Adipocyte (in vitro differentiated cells): ENCODE results near the gene SLC44A3.
A peak's percentile ranks its signal among the peaks of the same experiment; 100 is the strongest.

Experiments used
- DNase-seq: peaks from one replicate; pipeline ENCODE4 v3.0.0-alpha.2; 2015; ENCODE audit warnings: low read depth
- H3K27me3 ChIP-seq: replicated peaks from 2 replicates; pipeline ENCODE4 v1.7.0; 2013; ENCODE audit warnings: mild to moderate bottlenecking, low read length, moderate library complexity; ENCODE audit not compliant: control insufficient read depth, insufficient read depth
- H3K36me3 ChIP-seq: 2 replicates; pipeline ENCODE4 v1.7.0; 2013; ENCODE audit warnings: low read length, mild to moderate bottlenecking, moderate library complexity; ENCODE audit not compliant: control insufficient read depth, insufficient read depth, severe bottlenecking
- H3K4me1 ChIP-seq: 2 replicates; pipeline ENCODE4 v1.7.0; 2013; ENCODE audit warnings: mild to moderate bottlenecking, low read length, moderate library complexity; ENCODE audit not compliant: control insufficient read depth, insufficient read depth
- H3K4me3 ChIP-seq: 2 replicates; pipeline ENCODE4 v1.7.0; 2013; ENCODE audit warnings: mild to moderate bottlenecking, low read length, moderate library complexity
- H3K9ac ChIP-seq: 2 replicates; pipeline ENCODE4 v1.7.0; 2013; ENCODE audit warnings: mild to moderate bottlenecking, low read length, moderate library complexity
- H3K9me3 ChIP-seq: 2 replicates; pipeline ENCODE4 v1.7.0; 2013; ENCODE audit warnings: mild to moderate bottlenecking, low read length, moderate library complexity; ENCODE audit not compliant: control insufficient read depth

The SLC44A3 gene

DNA sequence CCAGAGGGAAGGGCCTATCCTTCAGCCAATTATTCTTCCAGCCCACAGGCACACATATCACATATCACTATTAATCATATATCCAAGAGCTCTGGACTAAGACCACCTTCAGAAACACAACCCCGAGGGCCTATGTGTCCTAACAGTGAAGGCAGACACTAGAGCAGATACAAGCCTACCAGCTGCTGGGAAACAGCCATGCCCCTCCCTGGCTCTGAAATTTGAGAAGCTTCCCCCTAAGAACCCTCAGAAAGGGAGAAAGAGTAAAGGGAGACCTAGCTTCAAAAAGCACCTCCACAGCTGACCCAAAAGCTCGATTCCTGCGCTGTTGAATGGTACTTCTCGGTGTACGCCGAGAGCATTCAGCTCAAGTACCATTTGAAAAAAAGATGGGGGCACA is 89.3 kb downstream of the SLC44A3 start:
- no peak overlapping the region for H3K9ac ChIP-seq
- no peak overlapping the region for H3K4me3 ChIP-seq
- H3K27me3 ChIP-seq, result no peaks in the 10 kb centered on the region
- peaks cover 24% of the 10 kb centered on the region for H3K4me1 ChIP-seq
- no peak for DNase-seq
- no peaks in the 10 kb centered on the region for H3K9me3 ChIP-seq
- H3K36me3 ChIP-seq, result peaks cover 17% of the 10 kb centered on the region

DNA sequence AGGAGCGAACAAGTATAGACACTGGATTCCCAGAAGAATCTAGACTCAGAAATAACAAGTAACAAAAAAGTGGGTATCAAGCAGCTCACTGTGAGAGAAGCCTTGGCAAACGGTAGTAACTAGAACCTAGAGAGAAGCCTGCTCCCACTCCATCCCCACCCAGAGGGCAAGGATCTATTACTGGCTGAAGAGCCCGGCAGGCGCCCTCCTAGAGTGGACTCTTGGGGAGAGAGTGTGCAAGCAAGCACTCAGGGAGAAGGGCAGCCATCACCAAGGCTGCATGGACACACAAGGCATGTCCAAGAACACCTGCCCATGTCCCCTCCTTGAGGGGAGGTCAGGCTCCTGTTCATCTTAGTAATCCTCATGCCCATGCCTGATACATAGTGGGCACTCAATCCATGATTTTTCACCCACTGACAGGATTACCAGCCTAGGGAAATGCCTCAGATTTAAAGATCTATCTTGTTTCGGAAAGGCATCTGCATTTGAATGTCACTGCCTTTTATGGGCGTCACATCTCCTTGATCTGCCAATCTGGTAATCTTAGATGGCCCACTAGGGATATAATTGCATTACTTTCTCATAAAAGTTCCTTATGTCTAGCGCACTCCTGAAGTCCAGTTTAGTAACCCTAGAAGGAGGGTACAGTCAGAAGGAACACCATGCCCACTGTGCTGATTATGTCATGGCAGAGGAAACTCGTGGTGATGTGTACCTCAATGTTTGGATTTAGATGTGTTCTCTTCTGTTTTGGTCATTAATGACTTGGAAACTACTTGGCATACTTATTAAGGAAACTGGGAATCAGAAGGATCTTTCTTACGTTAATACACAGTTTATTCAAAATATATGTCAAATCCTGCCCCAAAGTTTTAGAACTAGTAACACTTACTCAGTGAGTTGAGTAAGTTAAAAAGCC is 92.4 kb downstream of the SLC44A3 start:
- Histone ChIP-seq H3K4me3 (no peak overlapping the region), H3K36me3 (peaks cover 17% of the 10 kb centered on the region), H3K4me1 (peaks cover 18% of the 10 kb centered on the region), H3K9ac (no peak overlapping the region), H3K9me3 (no peaks in the 10 kb centered on the region), H3K27me3 (no peaks in the 10 kb centered on the region)
- no peak for DNase-seq

DNA sequence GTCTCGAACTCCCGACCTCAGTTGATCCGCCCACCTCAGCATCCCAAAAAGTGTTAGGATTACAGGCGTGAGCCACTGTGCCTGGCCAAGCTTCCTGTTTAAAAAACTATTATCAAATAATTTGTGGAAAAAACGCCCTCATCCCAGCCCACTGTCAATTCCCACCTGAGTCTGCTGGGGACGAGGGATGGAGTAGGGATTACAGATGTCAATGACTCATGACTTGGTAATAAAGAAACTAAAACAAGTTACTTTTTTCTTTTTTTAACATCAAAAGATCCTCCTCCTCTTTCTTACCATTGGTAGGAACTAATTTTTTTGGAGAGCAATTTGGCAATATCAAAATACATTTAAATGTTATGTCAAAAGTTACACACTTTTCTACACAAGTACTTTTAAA is 97.1 kb downstream of the SLC44A3 start:
- H3K9ac ChIP-seq, result no peak overlapping the region

DNA sequence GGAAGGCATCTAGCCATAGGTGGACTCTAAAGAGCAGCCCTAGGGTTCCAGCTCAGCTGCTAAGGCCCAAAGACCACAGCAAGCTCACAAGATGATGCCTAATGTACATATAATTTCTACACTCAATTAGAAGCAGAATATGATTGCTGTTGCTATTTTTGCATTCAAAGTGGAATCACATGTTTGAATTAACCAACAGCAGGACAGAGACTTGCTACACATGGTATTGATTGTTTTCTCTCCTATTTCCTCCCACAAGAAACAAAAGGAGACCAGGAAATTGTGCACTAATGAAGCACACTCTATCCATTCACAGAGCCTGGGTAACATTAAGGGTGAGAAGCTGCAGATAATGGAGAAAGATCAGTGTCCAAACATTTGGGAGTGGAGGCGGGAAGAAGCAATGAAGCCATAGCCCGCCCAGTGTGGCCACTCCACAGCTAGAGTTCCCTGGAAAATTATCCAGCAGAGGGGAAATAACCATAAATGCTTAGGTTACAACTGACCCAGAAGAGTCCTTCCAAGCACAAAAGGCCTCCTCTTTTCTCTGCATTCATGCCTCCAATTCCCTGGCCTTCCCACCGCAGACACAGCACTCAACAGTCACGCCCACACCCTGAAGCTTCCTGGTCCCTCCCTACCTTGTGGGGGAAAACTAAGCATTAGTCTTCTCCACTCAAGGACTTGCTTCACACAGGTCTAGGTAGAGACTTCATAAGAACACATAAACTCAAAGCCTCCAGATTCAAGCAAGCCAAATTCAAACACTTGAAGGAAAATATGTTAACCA is 99.3 kb downstream of the SLC44A3 start:
- Histone ChIP-seq H3K9ac (no peak overlapping the region), H3K4me3 (peak overlapping the region; percentile 47), H3K27me3 (no peaks in the 10 kb centered on the region), H3K4me1 (peaks cover 54% of the 10 kb centered on the region), H3K9me3 (no peaks in the 10 kb centered on the region), H3K36me3 (no peaks in the 10 kb centered on the region)
- DNase-seq, result peak; percentile 40

More for the DNA sequence above, 97.1 kb downstream of the SLC44A3 start:
- no peaks in the 10 kb centered on the region for H3K27me3 ChIP-seq
- no peaks in the 10 kb centered on the region for H3K9me3 ChIP-seq
- H3K4me1 ChIP-seq, result peaks cover 47% of the 10 kb centered on the region
- no peak for DNase-seq
- no peaks in the 10 kb centered on the region for H3K36me3 ChIP-seq
- no peak overlapping the region for H3K4me3 ChIP-seq

DNA sequence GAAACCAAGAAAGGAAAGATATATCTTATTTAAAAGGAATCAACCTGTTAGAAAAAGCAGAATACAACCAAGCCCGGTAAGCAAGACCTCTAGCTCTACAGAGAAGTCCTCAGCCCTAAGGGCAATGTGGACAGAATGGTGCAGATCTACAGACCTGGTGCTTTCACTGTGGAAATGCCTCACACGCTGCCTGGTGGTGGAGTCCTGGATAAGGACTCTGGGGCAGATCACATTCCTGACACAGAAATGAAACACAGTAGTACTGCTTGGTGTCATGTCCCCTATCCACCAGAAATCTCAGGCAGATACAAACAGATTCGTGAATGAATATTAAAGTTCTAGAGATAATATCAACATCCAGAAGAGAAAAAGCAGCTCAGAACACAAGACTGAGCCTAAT is 99.9 kb downstream of the SLC44A3 start:
- Histone ChIP-seq H3K9ac (no peak overlapping the region), H3K36me3 (no peaks in the 10 kb centered on the region), H3K4me1 (peaks cover 54% of the 10 kb centered on the region), H3K27me3 (no peaks in the 10 kb centered on the region), H3K4me3 (no peak overlapping the region), H3K9me3 (no peaks in the 10 kb centered on the region)
- DNase-seq, result peak; percentile 44

DNA sequence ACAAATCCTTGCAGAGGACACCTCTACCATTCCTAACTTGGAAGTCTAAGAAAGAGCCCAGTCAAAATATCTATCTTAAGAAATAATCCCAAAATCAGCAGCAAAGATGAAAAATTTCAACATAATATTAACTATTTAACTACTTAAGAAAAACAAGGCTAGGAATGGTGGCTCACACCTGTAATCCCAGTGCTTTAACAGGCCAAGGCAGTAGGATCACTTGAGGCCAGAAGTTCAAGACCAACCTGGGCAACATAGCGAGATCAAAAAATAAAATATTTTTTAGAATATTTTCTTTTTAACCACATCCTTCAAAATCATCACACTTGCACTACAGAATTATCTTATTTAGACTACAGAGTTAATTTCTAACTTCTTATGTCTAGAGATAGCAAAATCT is 101.8 kb downstream of the SLC44A3 start:
- Histone ChIP-seq H3K27me3 (no peaks in the 10 kb centered on the region), H3K4me1 (peaks cover 54% of the 10 kb centered on the region), H3K9ac (peak overlapping the region; percentile 55), H3K9me3 (no peaks in the 10 kb centered on the region), H3K4me3 (peak overlapping the region; percentile 97), H3K36me3 (no peaks in the 10 kb centered on the region)
- no peak for DNase-seq

DNA sequence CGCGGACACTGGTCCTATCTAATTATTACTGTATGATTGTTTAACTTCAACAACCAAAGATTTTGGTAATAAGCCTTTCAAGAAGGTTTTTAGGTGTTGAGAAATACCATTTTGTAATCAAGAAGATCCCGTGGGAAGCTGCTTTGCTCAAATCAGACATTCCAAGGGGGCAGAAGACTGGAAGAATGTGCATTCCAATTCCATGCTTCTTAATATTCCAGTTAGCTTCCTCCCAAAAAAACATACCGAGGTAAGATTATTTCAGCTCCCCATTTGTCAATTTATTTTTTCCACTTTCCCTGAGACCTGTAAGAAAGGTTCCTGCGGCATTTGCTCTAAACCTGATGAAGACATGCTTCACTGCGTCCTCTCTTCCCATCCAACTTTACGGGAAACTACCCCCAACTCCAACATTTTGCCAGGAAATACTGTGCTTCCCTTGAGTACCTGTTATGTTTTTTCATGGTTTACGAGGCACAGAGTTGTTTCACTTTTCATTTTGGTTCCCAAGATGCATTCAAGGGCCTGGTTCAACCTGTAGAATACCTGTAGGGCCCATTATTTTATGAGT is 102.7 kb downstream of the SLC44A3 start:
- peak overlapping the region; percentile 99 for H3K9ac ChIP-seq
- DNase-seq, result peak; percentile 77
- H3K4me1 ChIP-seq, result peaks cover 57% of the 10 kb centered on the region
- peak overlapping the region; percentile 97 for H3K4me3 ChIP-seq
- H3K27me3 ChIP-seq, result no peaks in the 10 kb centered on the region
- H3K9me3 ChIP-seq, result no peaks in the 10 kb centered on the region
- H3K36me3 ChIP-seq, result no peaks in the 10 kb centered on the region

DNA sequence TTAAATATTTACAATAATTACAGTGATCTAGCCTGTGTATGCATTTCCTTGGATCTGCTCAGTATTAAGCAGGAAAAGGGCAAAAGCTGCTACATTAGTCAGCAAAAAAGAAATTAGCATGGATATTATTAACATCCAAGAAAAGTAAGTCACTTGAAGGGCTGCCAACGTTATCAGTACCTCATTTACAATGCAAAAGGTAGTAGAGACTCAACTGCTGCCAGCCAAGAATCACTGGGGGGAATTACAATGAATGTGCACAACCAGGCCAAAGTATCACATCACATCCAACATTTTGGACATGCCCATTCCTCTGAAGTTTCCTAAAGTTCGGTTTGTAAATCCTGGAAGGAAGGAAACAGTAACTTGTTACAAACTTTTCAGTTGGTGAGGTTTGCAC is 104.8 kb downstream of the SLC44A3 start:
- Histone ChIP-seq H3K9ac (peak overlapping the region; percentile 99), H3K9me3 (no peaks in the 10 kb centered on the region), H3K36me3 (no peaks in the 10 kb centered on the region), H3K4me3 (peak overlapping the region; percentile 97), H3K4me1 (peaks cover 60% of the 10 kb centered on the region), H3K27me3 (no peaks in the 10 kb centered on the region)
- peak; percentile 44 for DNase-seq

DNA sequence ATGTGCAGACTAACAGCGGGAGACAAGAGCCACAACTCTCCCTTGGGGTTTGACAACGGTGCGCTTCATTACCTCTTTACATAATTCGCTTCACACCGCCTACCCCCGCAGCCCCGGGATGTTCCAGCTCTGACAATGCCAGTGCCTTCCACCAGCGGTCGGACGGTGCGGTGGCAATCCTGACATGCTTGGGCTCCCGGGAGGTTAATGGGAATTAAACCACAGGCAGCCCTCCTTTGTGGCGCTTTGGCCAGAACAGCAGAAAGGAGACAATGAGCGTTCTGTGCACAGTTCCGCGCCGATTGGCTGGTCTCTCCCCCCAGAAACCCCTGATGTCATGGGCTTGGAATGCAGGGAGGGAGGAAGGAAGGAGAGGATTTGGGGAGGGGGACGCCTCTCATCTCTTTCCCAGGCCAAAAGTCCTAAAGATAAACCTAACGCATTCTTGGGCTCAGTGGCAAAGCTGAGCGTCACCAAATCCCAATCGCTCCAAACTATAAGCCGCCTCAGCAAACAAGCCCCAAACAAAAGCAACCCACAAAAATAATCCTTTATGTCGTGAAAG is 105.5 kb downstream of the SLC44A3 start:
- Histone ChIP-seq H3K9ac (peak overlapping the region; percentile 99), H3K27me3 (no peaks in the 10 kb centered on the region), H3K9me3 (no peaks in the 10 kb centered on the region), H3K4me3 (peak overlapping the region; percentile 97), H3K4me1 (peaks cover 56% of the 10 kb centered on the region), H3K36me3 (no peaks in the 10 kb centered on the region)
- peak; percentile 91 for DNase-seq

DNA sequence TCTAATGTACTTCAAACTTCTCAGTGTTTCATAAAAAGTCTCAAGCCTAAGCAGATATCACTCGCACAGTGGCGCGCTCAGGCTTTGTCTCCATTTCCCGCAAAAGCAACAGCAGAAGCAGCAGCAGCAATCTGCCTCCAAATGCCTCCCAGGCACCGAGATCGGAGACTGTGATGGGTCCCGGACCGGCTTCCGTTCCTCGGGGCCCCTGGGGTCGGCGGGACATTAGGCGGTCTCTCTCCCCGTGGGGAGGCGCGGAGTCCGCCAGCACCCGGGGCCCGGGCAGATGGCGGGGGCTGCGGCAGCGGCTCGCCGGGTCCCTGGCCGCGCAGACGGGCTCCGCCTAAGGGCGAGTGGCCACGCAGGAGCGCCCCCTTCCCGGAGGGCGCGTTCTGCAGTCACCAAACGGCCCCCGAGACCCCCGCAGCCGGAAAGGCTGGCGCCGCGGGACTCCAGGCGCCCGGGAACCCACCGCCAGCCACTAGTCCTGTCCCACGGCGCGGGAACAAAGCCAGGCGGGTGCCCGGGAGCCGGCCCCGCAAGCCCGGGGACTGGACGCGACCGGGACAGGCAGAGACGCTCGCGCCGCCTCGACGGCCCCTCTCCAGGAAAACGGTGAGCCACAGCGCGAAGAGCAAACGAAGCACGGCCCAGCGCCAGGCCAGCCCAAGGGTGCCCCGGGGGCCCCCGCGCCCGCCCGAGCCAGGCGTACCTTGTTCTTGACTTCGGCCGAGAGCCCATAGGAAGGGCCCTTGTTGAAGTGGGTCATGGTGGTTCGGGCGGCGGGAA is 106.2 kb downstream of the SLC44A3 start:
- peak; percentile 84 for DNase-seq
- Histone ChIP-seq H3K27me3 (no peaks in the 10 kb centered on the region), H3K36me3 (no peaks in the 10 kb centered on the region), H3K9me3 (no peaks in the 10 kb centered on the region), H3K4me3 (peak overlapping the region; percentile 97), H3K9ac (peak overlapping the region; percentile 99), H3K4me1 (peaks cover 54% of the 10 kb centered on the region)
